Keratinocyte (primary cell): ENCODE measurements around the gene DLG5. TPM values are rescaled to one million over a fixed set of nuclear protein-coding genes. Genes with fewer than 3 reads are reported as not detected.

Experiments used
- DNase-seq: peaks from one replicate; pipeline ENCODE4 v3.0.0-alpha.2; 2011; ENCODE audit warnings: low read depth, missing footprints, low spot score
- FAIRE-seq: peaks from 2 replicates; lab custom pipeline; 2011; peaks lifted over from hg19 to GRCh38; lab: Jason Lieb, UNC
- H2AFZ ChIP-seq: 2 replicates; pipeline ENCODE4 v1.6.0; 2012; ENCODE audit warnings: low read length, control low read depth, inconsistent platforms; ENCODE audit not compliant: control insufficient read depth
- H3K27ac ChIP-seq: 2 replicates; pipeline ENCODE4 v1.5.1; 2011; ENCODE audit warnings: low read length; ENCODE audit not compliant: control insufficient read depth, insufficient read depth
- H3K27me3 ChIP-seq: 3 replicates; pipeline ENCODE4 v1.6.0; 2011; ENCODE audit warnings: low read length; ENCODE audit not compliant: control insufficient read depth, insufficient read depth; ENCODE audit errors: extremely low read depth
- H3K36me3 ChIP-seq, 2 experiments: 2 replicates in 1 of 2; 3 replicates in 1 of 2; pipeline ENCODE4 v1.5.1; 2011; ENCODE audit warnings: low read length in 2 of 2, mild to moderate bottlenecking in 1 of 2; ENCODE audit not compliant: control insufficient read depth in 2 of 2, insufficient read depth in 2 of 2; ENCODE audit errors: extremely low read depth in 1 of 2
- H3K4me1 ChIP-seq: 3 replicates; pipeline ENCODE4 v1.5.1; 2011; ENCODE audit warnings: low read length; ENCODE audit not compliant: control insufficient read depth, insufficient read depth; ENCODE audit errors: extremely low read depth
- H3K4me2 ChIP-seq: 3 replicates; pipeline ENCODE4 v1.6.0; 2011; ENCODE audit warnings: low read depth, low read length; ENCODE audit not compliant: control insufficient read depth, insufficient read depth; ENCODE audit errors: extremely low read depth
- H3K4me3 ChIP-seq, 3 experiments: fragments of 200-600 bp in 1 of 3; sonication (generic) in 1 of 3; 2 replicates in 2 of 3; 3 replicates in 1 of 3; pipeline ENCODE4 v1.5.1; 2011 to 2016; ENCODE audit warnings: low read length in 3 of 3, mild to moderate bottlenecking in 3 of 3, control low read depth in 2 of 3, inconsistent platforms in 1 of 3, low read depth in 1 of 3, mixed read lengths in 1 of 3, mixed run types in 1 of 3, moderate library complexity in 1 of 3; ENCODE audit not compliant: control insufficient read depth in 2 of 3, insufficient read depth in 2 of 3; ENCODE audit errors: extremely low read depth in 1 of 3
- H3K79me2 ChIP-seq: 2 replicates; pipeline ENCODE4 v1.6.0; 2012; ENCODE audit warnings: low read length; ENCODE audit not compliant: control insufficient read depth, insufficient read depth
- H3K9ac ChIP-seq: 3 replicates; pipeline ENCODE4 v1.6.0; 2011; ENCODE audit warnings: low read length; ENCODE audit not compliant: control insufficient read depth, insufficient read depth; ENCODE audit errors: extremely low read depth
- H3K9me1 ChIP-seq: 3 replicates; pipeline ENCODE4 v1.6.0; 2011; ENCODE audit warnings: low read length; ENCODE audit not compliant: control insufficient read depth, insufficient read depth; ENCODE audit errors: extremely low read depth
- H3K9me3 ChIP-seq: 2 replicates; pipeline ENCODE4 v1.5.1; 2012; ENCODE audit warnings: low read depth, low read length; ENCODE audit not compliant: control insufficient read depth
- H4K20me1 ChIP-seq: 3 replicates; pipeline ENCODE4 v1.6.0; 2011; ENCODE audit warnings: low read length; ENCODE audit not compliant: control insufficient read depth, insufficient read depth; ENCODE audit errors: extremely low read depth
- CTCF ChIP-seq, 3 experiments: IDR thresholded peaks in 1 of 3; conservative IDR thresholded peaks in 1 of 3; optimal IDR thresholded peaks in 1 of 3; 2 replicates in 2 of 3; 3 replicates in 1 of 3; pipeline versions ENCODE3 to v1.5.1; 2011; ENCODE audit warnings: low read length in 3 of 3, mild to moderate bottlenecking in 3 of 3, moderate library complexity in 2 of 3, control low read depth in 1 of 3, inconsistent platforms in 1 of 3; ENCODE audit not compliant: insufficient read depth in 2 of 3; ENCODE audit errors: extremely low read depth in 1 of 3
- EZH2 ChIP-seq: IDR thresholded peaks from one replicate; pipeline ENCODE4 v1.6.1; 2012; ENCODE audit warnings: inconsistent platforms, mild to moderate bottlenecking, low read length, moderate library complexity
- dilution Hi-C: fragments of 300-500 bp; cut with MboI; formaldehyde crosslinking; loops from one replicate; pipeline ENCODE4 v1.7.0; 2020; ENCODE audit warnings: low sequenced_read_pairs; ENCODE audit not compliant: extremely low pct_ligation_motif_present
- polyA plus RNA-seq, 5 experiments: library from polyadenylated mRNA; depleted of rRNA in 3 of 5; stranded (reverse) in 3 of 5; stranded (forward) in 1 of 5; unstranded in 1 of 5; fragments of >200 nt; gene quantifications; 1 replicate in 1 of 5; 2 replicates in 3 of 5; 3 replicates in 1 of 5; pipeline versions ENCODE4 v1.2.1 to v1.2.3, GENCODE V29; 2011 to 2012; ENCODE audit warnings: missing spikeins in 2 of 5, low read depth in 1 of 5, low replicate concordance in 1 of 5

The DLG5 gene
- polyA plus RNA-seq, 1 donor (not counting 4 experiments of a cell fraction or from before 2014, with no cell fraction given) = 17.2 TPM

GRCh38 chr10:77804371-77804770 is 122.2 kb downstream of the DLG5 start:
- Histone ChIP-seq H3K36me3 (peaks cover 38 to 49% of the 10 kb centered on the region in 2 experiments), H3K27me3 (no peaks in the 10 kb centered on the region), H3K4me2 (no peak overlapping the region), H2AFZ (no peak overlapping the region), H3K27ac (no peak overlapping the region), H3K79me2 (no peaks in the 10 kb centered on the region), H4K20me1 (no peaks in the 10 kb centered on the region), H3K9me1 (no peaks in the 10 kb centered on the region), H3K9ac (no peak overlapping the region), H3K4me3 (no peak overlapping the region), H3K9me3 (no peaks in the 10 kb centered on the region), H3K4me1 (peaks cover 4% of the 10 kb centered on the region)
- FAIRE-seq = no peak
- no peak for DNase-seq
- TF ChIP-seq CTCF (optimal IDR thresholded peaks at IDR 0.05 in 1 of 3, IDR thresholded peaks at IDR 0.05 in 1 of 3, conservative IDR thresholded peaks at IDR 0.05 in 1 of 3; ENCODE audit: extremely low read depth in 1 of 3, insufficient read depth in 2 of 3, low read length in 3 of 3) = no peak
- no peak for TF ChIP-seq EZH2
- dilution Hi-C loops = no loop called here

GRCh38 chr10:77801474-77802161 is 124.9 kb downstream of the DLG5 start:
- no peak for TF ChIP-seq CTCF (optimal IDR thresholded peaks at IDR 0.05 in 1 of 3, IDR thresholded peaks at IDR 0.05 in 1 of 3, conservative IDR thresholded peaks at IDR 0.05 in 1 of 3; ENCODE audit: extremely low read depth in 1 of 3, insufficient read depth in 2 of 3, low read length in 3 of 3)
- TF ChIP-seq EZH2 = no peak
- no peak overlapping the region for H3K4me2 ChIP-seq
- dilution Hi-C loops = no loop called here
- DNase-seq (no peak), FAIRE-seq (no peak)
- no peak overlapping the region for H3K9ac ChIP-seq
- H3K4me1 ChIP-seq = peaks cover 4% of the 10 kb centered on the region
- no peaks in the 10 kb centered on the region for H3K27me3 ChIP-seq
- no peaks in the 10 kb centered on the region for H3K9me3 ChIP-seq
- H2AFZ ChIP-seq = no peak overlapping the region
- no peaks in the 10 kb centered on the region for H3K79me2 ChIP-seq
- peaks cover 40 to 41% of the 10 kb centered on the region in 2 experiments for H3K36me3 ChIP-seq
- H3K9me1 ChIP-seq = no peaks in the 10 kb centered on the region
- no peaks in the 10 kb centered on the region for H4K20me1 ChIP-seq
- H3K27ac ChIP-seq = peak overlapping the region; percentile 56
- no peak overlapping the region for H3K4me3 ChIP-seq
